NCI-H146 treated with DMSO at 0.1 percent for 48 hours (cell line): ENCODE data around the gene SLC16A5.
"Not testable (repeated sequence)": the region's sequence is repeated elsewhere in the genome, so short reads cannot be mapped to it uniquely, and the experiment has no call there.

ENCODE experiments used
- DNase-seq: peaks from one replicate; lab custom pipeline; 2025; ENCODE audit not compliant: unreplicated experiment; lab: John Stamatoyannopoulos, UW

SLC16A5 gene

GRCh38 chr17:75131278-75132017, 43.7 kb downstream of the SLC16A5 start, which contains the start of gene NT5C:
NT5C (minus strand) TSS chr17:75131742; CDS start chr17:75131707, 35 bp downstream.
- peak; percentile 74 for DNase-seq

GRCh38 chr17:75132018-75133000, 44.6 kb downstream of the SLC16A5 start:
- DNase-seq, result not testable (repeated sequence)

- no peak for DNase-seq
Measured at GRCh38 chr17:75133001-75133400, 45.2 kb downstream of the SLC16A5 start.

- not testable (repeated sequence) for DNase-seq
Measured at GRCh38 chr17:75133607-75134347, 46.0 kb downstream of the SLC16A5 start.

- no peak for DNase-seq
Measured at GRCh38 chr17:75135452-75135851, 47.7 kb downstream of the SLC16A5 start.

- DNase-seq, result no peak
Measured at GRCh38 chr17:75135946-75136345, 48.2 kb downstream of the SLC16A5 start.

GRCh38 chr17:75137762-75138161, 50.0 kb downstream of the SLC16A5 start:
- DNase-seq, result not testable (repeated sequence)

- DNase-seq, result no peak
Measured at GRCh38 chr17:75138519-75138918, 50.8 kb downstream of the SLC16A5 start.

GRCh38 chr17:75142236-75142971, 54.6 kb downstream of the SLC16A5 start:
- DNase-seq, result no peak

- no peak for DNase-seq
Measured at GRCh38 chr17:75144816-75145512, 57.2 kb downstream of the SLC16A5 start.

GRCh38 chr17:75146592-75146991, 58.8 kb downstream of the SLC16A5 start:
- no peak for DNase-seq

- no peak for DNase-seq
Measured at GRCh38 chr17:75147878-75148546, 60.3 kb downstream of the SLC16A5 start.

GRCh38 chr17:75151930-75152329, 64.2 kb downstream of the SLC16A5 start:
- no peak for DNase-seq

GRCh38 chr17:75152523-75152921, 64.8 kb downstream of the SLC16A5 start:
- no peak for DNase-seq

- peak; percentile 33 for DNase-seq
Measured at GRCh38 chr17:75152922-75153779, 65.4 kb downstream of the SLC16A5 start.

GRCh38 chr17:75153780-75154194, 66.0 kb downstream of the SLC16A5 start:
- no peak for DNase-seq

- DNase-seq, result peak; percentile 94
Measured at GRCh38 chr17:75154195-75155106, 66.7 kb downstream of the SLC16A5 start, which contains the start of gene JPT1. JPT1 (minus strand) TSS chr17:75154512; CDS start chr17:75154397, 115 bp downstream.
